Aorta (tissue), 5 donors: ENCODE measurements around the gene TSEN2. TPM values are rescaled to one million over a fixed set of nuclear protein-coding genes. Genes with fewer than 3 reads are reported as not detected.
A peak's percentile ranks its signal among the peaks of the same experiment; 100 is the strongest.

Source experiments
- ATAC-seq: fragments of 200-7000 bp; cut with Tn5 transposase; one replicate; pipeline ENCODE4 v1.9.1; 2022; ENCODE audit warnings: moderate library complexity; ENCODE audit not compliant: low FRiP score
- DNase-seq, 2 donors: peaks; one replicate each; pipeline ENCODE4 v3.0.0-alpha.2; 2020
- H3K27ac ChIP-seq, 2 donors: one replicate each; pipeline ENCODE4 v1.5.1; 2013; ENCODE audit warnings: low read length in 2 of 2, mild to moderate bottlenecking in 2 of 2, moderate library complexity in 2 of 2, control low read depth in 1 of 2, inconsistent platforms in 1 of 2, low read depth in 1 of 2
- H3K27me3 ChIP-seq, 2 donors: one replicate each; pipeline ENCODE4 v1.6.1; 2013; ENCODE audit warnings: control low read depth in 1 of 2, low read length in 1 of 2, mild to moderate bottlenecking in 1 of 2, moderate library complexity in 1 of 2; ENCODE audit not compliant: insufficient read depth in 2 of 2, control insufficient read depth in 1 of 2
- H3K36me3 ChIP-seq, 2 donors: one replicate each; pipeline ENCODE4 v1.6.1; 2013; ENCODE audit warnings: control low read depth in 1 of 2, low read length in 1 of 2, mild to moderate bottlenecking in 1 of 2; ENCODE audit not compliant: insufficient read depth in 2 of 2, control insufficient read depth in 1 of 2
- H3K4me1 ChIP-seq, 2 donors: one replicate each; pipeline ENCODE4 v1.6.1; 2013; ENCODE audit warnings: low read length in 2 of 2, control low read depth in 1 of 2, mild to moderate bottlenecking in 1 of 2, moderate library complexity in 1 of 2; ENCODE audit not compliant: insufficient read depth in 2 of 2, control insufficient read depth in 1 of 2
- H3K4me3 ChIP-seq, 2 donors: one replicate each; pipeline ENCODE4 v1.5.1; 2013; ENCODE audit warnings: low read length in 2 of 2, control low read depth in 1 of 2, mild to moderate bottlenecking in 1 of 2
- H3K9me3 ChIP-seq: one replicate; pipeline ENCODE4 v1.6.1; 2013; ENCODE audit warnings: mild to moderate bottlenecking, low read length; ENCODE audit not compliant: control insufficient read depth
- WGBS, 2 donors: extraction: QIAGEN DNeasy Blood & Tissue Kit; methylation state at CpG; one replicate each; pipeline ENCODE4 v1.1.7; 2013; 5-methylcytosine and 5-hydroxymethylcytosine counted together
- intact Hi-C, 2 donors: fragments of 100-400 bp; cut with DNase I; formaldehyde crosslinking; loops; one replicate each; pipeline versions ENCODE4 v1.14.2 to v1.15.0; 2022
- polyA plus RNA-seq, 2 donors: library from polyadenylated mRNA; stranded (reverse); fragments of 200-250 nt; gene quantifications; one replicate each; pipeline ENCODE4 v1.2.3, GENCODE V29; 2013
- total RNA-seq, 2 donors: library from RNA; stranded (reverse); fragmentation: NEBNext Ultra II Directional; extraction: Animal tissue kit (Norgen Biotek cat#: 25700); gene quantifications; one replicate each; pipeline ENCODE4 v1.2.1, GENCODE V29; 2021
- donor health status: healthy with polysubstance abuse.
- donor health status: Bipolar disorder and iron deficiency.
- donor health status: DM: no; HTN: no; CAD: no.
- donor health status: DM: no; HTN: no; CAD: no.
- donor health status: DM: yes; HTN: yes; CAD: no.

Gene TSEN2
- total and polyA plus RNA-seq, 4 donors, result 13.2 to 14.7 (median 13.4) TPM

DNA sequence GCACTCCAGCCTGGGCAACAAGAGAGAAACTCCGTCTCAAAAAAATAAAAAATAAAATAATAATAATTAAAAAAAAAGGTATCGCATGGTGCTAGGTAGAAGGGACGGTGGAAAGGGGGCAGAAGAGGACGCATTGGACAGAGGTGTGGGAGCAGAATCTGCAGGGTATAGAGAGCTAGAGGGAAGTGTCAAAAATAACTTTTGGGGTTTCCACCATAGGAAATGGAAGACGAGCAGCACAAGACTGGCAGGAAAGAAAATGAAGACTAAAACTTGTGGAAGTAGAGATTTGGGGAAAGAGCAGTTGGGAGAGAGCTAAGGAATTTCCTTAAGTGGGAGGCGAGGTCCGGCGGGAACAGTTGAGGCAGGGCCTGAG lies 72.0 kb downstream of the TSEN2 start:
- WGBS, 2 donors, result 1% methylated on average over 8 of the region's 8 CpGs
- intact Hi-C loops, result loop anchor here in 1 of 2 donors (2.0 to 10.0 kb wide), 2 partner anchors 108 to 148 kb away; partner anchors contain the start of gene RAF1

DNA sequence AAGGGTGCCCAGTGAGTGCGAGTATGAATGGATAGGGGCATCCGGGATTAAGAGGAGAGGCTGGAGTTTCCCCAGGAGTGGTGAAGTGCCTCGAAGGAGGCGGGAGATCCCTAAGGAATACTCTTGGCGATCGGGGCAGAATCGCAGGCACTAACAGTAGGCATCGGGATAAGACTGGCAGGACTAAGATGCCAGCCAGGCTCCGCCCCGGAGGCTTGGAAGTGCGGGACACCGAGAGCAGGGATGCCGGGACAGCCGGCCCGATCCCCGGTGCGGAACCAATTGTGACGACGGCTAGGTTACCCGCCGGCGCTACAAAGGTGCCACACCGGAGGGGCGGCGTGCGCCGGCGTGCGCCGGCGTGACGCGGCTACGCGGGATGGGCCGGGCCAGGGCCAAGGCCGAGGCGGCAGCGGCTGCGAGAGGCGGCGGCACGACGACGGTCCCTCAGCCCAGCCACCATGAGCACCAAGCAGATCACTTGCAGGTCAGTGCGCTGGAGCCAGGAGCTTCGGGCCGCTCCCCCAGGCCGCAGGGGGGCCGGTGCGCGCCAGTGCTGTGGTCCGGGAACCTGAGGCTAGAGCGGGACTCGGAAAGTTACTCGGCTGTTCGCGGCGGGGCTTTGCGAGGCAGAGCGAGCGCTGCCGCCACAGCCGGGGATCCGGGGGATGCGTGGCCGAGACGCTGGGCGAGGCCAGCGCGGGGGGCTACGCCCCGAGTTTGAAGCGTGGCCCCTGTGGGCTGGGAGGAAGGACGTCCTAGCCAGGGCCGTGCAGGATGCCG lies 72.6 kb downstream of the TSEN2 start, which contains the start of gene MKRN2:
Gene MKRN2, plus strand, starts transcription at position 398 of the 783 bp plus-strand sequence. Its CDS starts 64 bp downstream, at position 462.
- no peaks in the 10 kb centered on the region for H3K36me3 ChIP-seq
- intact Hi-C loops, result loop anchor here in 1 of 2 donors (2.0 to 10.0 kb wide), 2 partner anchors 108 to 148 kb away; partner anchors contain the start of gene RAF1
- H3K9me3 ChIP-seq, result no peaks in the 10 kb centered on the region
- 0% methylated on average over 74 to 77 of the region's 77 CpGs for WGBS, 2 donors
- H3K4me3 ChIP-seq, result peak within 1 kb of the TSS; percentile 64 to 73
- H3K27me3 ChIP-seq, result no peaks in the 10 kb centered on the region
- H3K4me1 ChIP-seq, result peaks cover 2 to 17% of the 10 kb centered on the region in 2 donors
- H3K27ac ChIP-seq, result peak within 1 kb of the TSS; percentile 1 to 72
- ATAC-seq (peak; percentile 99), DNase-seq (peak; percentile 92 to 95)

More for the DNA sequence above, 72.0 kb downstream of the TSEN2 start:
- H3K27me3 ChIP-seq, result no peaks in the 10 kb centered on the region
- ATAC-seq (peak; percentile 28), DNase-seq (no peak)
- H3K27ac ChIP-seq, result peak overlapping the region in 1 of 2 donors; percentile 64
- no peaks in the 10 kb centered on the region for H3K36me3 ChIP-seq
- H3K4me1 ChIP-seq, result peaks cover 2 to 17% of the 10 kb centered on the region in 2 donors
- peak overlapping the region; percentile 44 to 58 for H3K4me3 ChIP-seq
- H3K9me3 ChIP-seq, result no peaks in the 10 kb centered on the region

DNA sequence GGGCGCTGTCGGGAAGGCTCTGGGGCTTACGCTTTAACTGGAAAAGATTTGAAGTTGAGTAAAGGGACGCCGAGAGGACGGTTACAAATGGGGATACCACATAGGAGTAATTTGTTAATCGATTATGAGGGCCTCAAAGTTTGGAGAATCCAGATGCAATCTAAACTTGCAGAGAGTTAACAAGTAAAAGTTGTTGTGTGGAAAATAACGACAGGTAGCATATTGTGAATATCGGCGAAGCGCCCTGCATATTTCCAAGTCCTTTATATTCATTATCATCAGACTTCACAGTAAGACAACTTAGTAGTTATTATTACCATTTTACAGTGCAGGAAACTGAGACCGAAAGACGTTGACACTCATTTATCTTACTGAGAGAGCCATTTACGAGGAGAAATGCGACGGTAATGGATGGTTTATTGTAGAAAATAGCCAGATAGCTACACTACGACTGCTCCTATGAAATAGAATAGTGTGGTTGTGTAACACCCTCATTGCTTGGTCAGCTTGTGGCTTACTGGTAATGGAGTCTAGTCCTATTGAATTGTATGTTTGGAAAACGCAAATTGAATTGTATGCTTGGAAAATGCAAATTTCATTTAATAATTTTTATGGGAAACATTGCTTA lies 73.3 kb downstream of the TSEN2 start:
- no peaks in the 10 kb centered on the region for H3K27me3 ChIP-seq
- H3K4me3 ChIP-seq, result peak overlapping the region; percentile 64 to 73
- no peaks in the 10 kb centered on the region for H3K9me3 ChIP-seq
- DNase-seq, result no peak
- H3K4me1 ChIP-seq, result peaks cover 2 to 17% of the 10 kb centered on the region in 2 donors
- intact Hi-C loops, result loop anchor here in 1 of 2 donors (2.0 to 10.0 kb wide), 2 partner anchors 107 to 147 kb away; partner anchors contain the start of gene RAF1
- 1 to 2% methylated on average over 18 of the region's 18 CpGs for WGBS, 2 donors
- H3K36me3 ChIP-seq, result no peaks in the 10 kb centered on the region
- no peak for ATAC-seq
- H3K27ac ChIP-seq, result peak overlapping the region; percentile 1 to 72

DNA sequence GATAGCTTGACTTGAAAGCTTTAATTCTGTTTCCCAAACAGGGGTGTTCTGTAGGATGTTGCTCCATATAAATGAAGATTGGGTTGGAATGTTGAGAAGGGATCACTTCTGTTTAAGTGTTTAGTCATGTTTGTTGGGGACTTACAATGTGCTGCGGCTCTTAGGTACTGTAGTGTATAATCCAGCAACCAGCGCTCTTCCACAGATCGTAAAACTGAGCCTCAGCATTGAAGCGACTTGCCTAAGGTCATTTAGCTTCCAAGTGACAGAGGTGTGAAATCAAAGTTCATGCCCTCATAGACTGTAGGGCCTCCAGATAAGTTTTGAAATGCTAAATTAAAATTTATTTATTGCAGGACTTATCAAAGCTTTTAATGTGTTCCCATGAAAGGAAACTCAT lies 74.4 kb downstream of the TSEN2 start:
- intact Hi-C loops, result loop anchor here in 1 of 2 donors (10.0 kb wide), 1 partner anchor 146 kb away; no protein-coding TSS in a partner anchor
- Histone ChIP-seq H3K27ac (no peak overlapping the region), H3K36me3 (no peaks in the 10 kb centered on the region), H3K4me3 (no peak overlapping the region), H3K27me3 (no peaks in the 10 kb centered on the region), H3K9me3 (no peaks in the 10 kb centered on the region), H3K4me1 (peaks cover 2 to 17% of the 10 kb centered on the region in 2 donors)
- WGBS, 2 donors, result 75 to 81% methylated on average over 4 of the region's 4 CpGs
- DNase-seq (no peak), ATAC-seq (no peak)

DNA sequence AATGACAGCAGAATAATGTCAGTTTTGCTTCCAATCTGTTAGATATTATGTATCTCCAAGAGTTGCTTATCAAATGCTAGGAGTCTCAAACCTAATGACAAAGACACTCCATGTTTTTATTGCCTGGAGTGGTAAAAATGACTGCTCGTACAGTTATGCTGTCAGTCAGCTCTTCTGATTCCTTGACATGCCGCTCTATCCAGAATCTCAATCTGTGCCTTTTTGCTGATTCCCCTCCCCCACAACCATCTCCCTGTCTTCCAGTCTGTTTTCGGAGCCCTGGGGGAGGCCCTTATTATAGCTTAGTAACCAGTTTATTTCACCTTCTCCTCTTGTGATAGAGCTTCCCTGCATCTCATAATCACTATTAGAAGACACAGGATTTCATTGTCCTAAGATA lies 75.2 kb downstream of the TSEN2 start:
- intact Hi-C loops, result loop anchor here in 1 of 2 donors (10.0 kb wide), 1 partner anchor 145 kb away; no protein-coding TSS in a partner anchor

DNA sequence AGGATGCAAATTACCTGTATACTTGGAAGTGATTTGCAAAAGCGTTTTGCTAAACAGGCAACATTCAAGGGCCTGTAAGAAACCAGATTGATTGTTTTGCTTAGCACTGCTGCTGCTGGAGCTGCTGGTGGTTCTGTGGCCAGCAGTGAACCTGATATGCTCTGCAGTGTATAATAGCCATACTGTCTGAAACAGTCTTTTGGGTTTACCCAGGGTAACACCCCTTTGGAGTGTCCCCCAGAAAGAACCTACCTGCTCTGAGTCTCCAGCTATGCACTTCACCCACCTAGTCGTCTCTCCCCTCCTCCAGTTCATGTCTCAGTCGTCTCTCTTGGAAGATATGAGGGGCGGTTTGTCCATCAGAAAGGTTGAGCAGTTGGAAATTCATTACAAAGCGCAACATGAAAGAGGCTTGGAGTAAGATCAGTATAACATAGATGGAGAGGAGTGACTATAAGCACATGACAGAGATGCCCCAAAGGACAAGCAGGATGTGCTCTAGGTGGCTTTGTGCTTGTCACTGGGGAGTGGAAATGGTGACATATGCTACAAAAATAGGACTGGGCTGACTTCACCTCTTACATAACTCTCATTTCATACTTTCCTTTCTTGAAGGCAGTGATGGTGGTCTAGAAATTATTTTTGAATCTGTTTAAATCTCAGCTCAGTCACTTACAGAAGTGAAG lies 76.4 kb downstream of the TSEN2 start:
- peaks cover 0 to 17% of the 10 kb centered on the region in 2 donors for H3K4me1 ChIP-seq
- DNase-seq (no peak), ATAC-seq (no peak)
- H3K9me3 ChIP-seq, result no peaks in the 10 kb centered on the region
- no peak overlapping the region for H3K4me3 ChIP-seq
- WGBS, 2 donors, result 73 to 74% methylated on average over 5 of the region's 5 CpGs
- peak overlapping the region in 1 of 2 donors; percentile 26 for H3K27ac ChIP-seq
- H3K27me3 ChIP-seq, result no peaks in the 10 kb centered on the region
- intact Hi-C loops, result loop anchor here in 1 of 2 donors (1.0 kb wide), 1 partner anchor 14 kb away; no protein-coding TSS in a partner anchor
- H3K36me3 ChIP-seq, result no peaks in the 10 kb centered on the region

More for the DNA sequence above, 75.2 kb downstream of the TSEN2 start:
- H3K27me3 ChIP-seq, result no peaks in the 10 kb centered on the region
- peaks cover 0 to 17% of the 10 kb centered on the region in 2 donors for H3K4me1 ChIP-seq
- ATAC-seq (no peak), DNase-seq (no peak)
- no peaks in the 10 kb centered on the region for H3K9me3 ChIP-seq
- 79 to 82% methylated on average over 3 of the region's 3 CpGs for WGBS, 2 donors
- no peak overlapping the region for H3K4me3 ChIP-seq
- no peaks in the 10 kb centered on the region for H3K36me3 ChIP-seq
- no peak overlapping the region for H3K27ac ChIP-seq

DNA sequence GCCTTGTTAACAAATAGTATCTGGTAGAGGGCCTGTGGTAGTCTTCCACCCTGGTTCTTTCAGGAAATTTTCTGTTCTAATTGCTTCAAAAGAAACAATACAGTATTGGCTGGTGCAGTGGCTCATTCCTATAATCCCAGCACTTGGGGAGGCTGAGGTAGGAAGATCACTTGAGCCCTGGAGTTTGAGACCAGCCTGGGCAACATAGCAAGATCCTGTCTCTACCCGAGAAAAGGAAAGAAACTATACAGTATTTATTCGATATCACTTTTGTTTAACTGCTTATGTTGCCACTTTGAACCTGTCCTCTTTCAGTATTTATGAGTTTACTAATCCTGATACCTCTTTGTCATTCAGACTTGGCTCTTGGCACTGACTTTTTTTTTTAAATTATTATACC lies 77.1 kb downstream of the TSEN2 start:
- DNase-seq (no peak), ATAC-seq (no peak)
- H3K4me1 ChIP-seq, result peaks cover 0 to 17% of the 10 kb centered on the region in 2 donors
- 83 to 88% methylated on average over 2 of the region's 2 CpGs for WGBS, 2 donors
- intact Hi-C loops, result loop anchor here in 1 of 2 donors (1.0 kb wide), 1 partner anchor 13 kb away; no protein-coding TSS in a partner anchor
- no peak overlapping the region for H3K27ac ChIP-seq
- H3K9me3 ChIP-seq, result no peaks in the 10 kb centered on the region
- no peak overlapping the region for H3K4me3 ChIP-seq
- no peaks in the 10 kb centered on the region for H3K36me3 ChIP-seq
- H3K27me3 ChIP-seq, result no peaks in the 10 kb centered on the region

DNA sequence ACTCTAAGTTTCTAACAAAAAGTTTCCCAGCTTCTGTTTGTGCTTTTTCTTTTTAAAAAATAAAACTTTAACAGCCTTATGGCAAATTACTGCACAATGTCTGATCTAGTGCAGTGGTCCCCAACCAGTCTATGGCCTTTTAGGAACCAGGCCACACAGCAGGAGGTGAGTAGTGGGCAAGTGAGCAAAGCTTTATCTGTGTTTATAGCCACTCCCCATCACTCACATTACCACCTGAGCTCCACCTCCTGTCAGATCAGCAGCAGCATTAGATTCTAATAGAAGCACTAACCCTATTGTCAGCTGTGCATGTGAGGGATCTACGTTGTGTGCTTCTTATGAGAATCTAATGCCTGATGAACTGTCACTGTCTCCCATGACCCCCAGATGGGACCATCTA lies 78.2 kb downstream of the TSEN2 start:
- H3K36me3 ChIP-seq, result no peaks in the 10 kb centered on the region
- no peak for ATAC-seq
- H3K27me3 ChIP-seq, result no peaks in the 10 kb centered on the region
- H3K9me3 ChIP-seq, result no peaks in the 10 kb centered on the region
- H3K4me3 ChIP-seq, result no peak overlapping the region
- H3K27ac ChIP-seq, result no peak overlapping the region
- intact Hi-C loops, result no loop called here
- 78 to 88% methylated on average over 1 of the region's 1 CpG for WGBS, 2 donors
- no peak for DNase-seq
- H3K4me1 ChIP-seq, result peaks cover 0 to 17% of the 10 kb centered on the region in 2 donors
